OCI-LY7 (cell line): Measurements from ENCODE around the gene RFC1. TPM values are rescaled to one million over a fixed set of nuclear protein-coding genes. Genes with fewer than 3 reads are reported as not detected.

Experiments
- BruUV-seq: library from RNA; stranded (reverse); fragments of 400-500 nt; replicated peaks from 2 replicates; lab custom pipeline; 2021; lab: Mats Ljungman, UMichigan
- CTCF ChIA-PET: fragments of 300-600 bp; sonication (Branson Sonifier 250); formaldehyde crosslinking; loops from one replicate; lab custom pipeline; 2022; ENCODE audit warnings: antibody characterized with exemption; ENCODE audit not compliant: unreplicated experiment; lab: Charles Lee
- POLR2A ChIA-PET: fragments of 300-600 bp; sonication (Branson Sonifier 250); formaldehyde crosslinking; loops from one replicate; lab custom pipeline; 2022; ENCODE audit warnings: antibody characterized with exemption; lab: Charles Lee
- DNase-seq: peaks from one replicate; pipeline ENCODE4 v3.0.0-alpha.2; 2015; ENCODE audit warnings: low spot score
- H2AFZ ChIP-seq: fragments of 200-600 bp; sonication (generic), shearing (Covaris generic); 2 replicates; pipeline ENCODE4 v1.6.1; 2014; ENCODE audit warnings: mild to moderate bottlenecking, antibody characterized with exemption, low read length, moderate library complexity
- H3K27ac ChIP-seq: fragments of 200-600 bp; sonication (generic); 2 replicates; pipeline ENCODE4 v1.5.1; 2014; ENCODE audit warnings: mixed run types, low read depth, mild to moderate bottlenecking, moderate library complexity, low read length, inconsistent platforms; ENCODE audit not compliant: poor library complexity, severe bottlenecking
- H3K36me3 ChIP-seq: fragments of 200-600 bp; sonication (generic); 2 replicates; pipeline ENCODE4 v1.6.1; 2014; ENCODE audit warnings: mild to moderate bottlenecking, antibody characterized with exemption, low read length, moderate library complexity, mixed read lengths; ENCODE audit not compliant: insufficient read depth
- H3K4me1 ChIP-seq: fragments of 200-600 bp; sonication (generic); 2 replicates; pipeline ENCODE4 v1.5.1; 2014; ENCODE audit warnings: mild to moderate bottlenecking, low read length; ENCODE audit not compliant: insufficient read depth, poor library complexity, severe bottlenecking
- H3K4me2 ChIP-seq: fragments of 200-600 bp; sonication (generic); 2 replicates; pipeline ENCODE4 v1.6.1; 2014; ENCODE audit warnings: mild to moderate bottlenecking, low read length
- H3K4me3 ChIP-seq: fragments of 200-600 bp; sonication (generic); 2 replicates; pipeline ENCODE4 v1.5.1; 2014; ENCODE audit warnings: mild to moderate bottlenecking, low read depth, low read length; ENCODE audit not compliant: poor library complexity, severe bottlenecking
- H3K79me2 ChIP-seq: fragments of 200-600 bp; sonication (generic); 2 replicates; pipeline ENCODE4 v1.6.1; 2016; ENCODE audit warnings: low read depth, mild to moderate bottlenecking, low read length, moderate library complexity, mixed read lengths; ENCODE audit not compliant: insufficient read depth
- H3K9me2 ChIP-seq: fragments of 200-600 bp; sonication (generic); 2 replicates; pipeline ENCODE4 v1.6.1; 2016; ENCODE audit warnings: mild to moderate bottlenecking, low read length, mixed read lengths; ENCODE audit not compliant: insufficient read depth
- H3K9me3 ChIP-seq: fragments of 200-600 bp; sonication (generic); 2 replicates; pipeline ENCODE4 v1.6.1; 2014; ENCODE audit warnings: mild to moderate bottlenecking, mixed run types, low read length, mixed read lengths
- H4K20me1 ChIP-seq: fragments of 200-600 bp; sonication (generic); 2 replicates; pipeline ENCODE4 v1.6.1; 2014; ENCODE audit warnings: mild to moderate bottlenecking, antibody characterized with exemption, low read length, moderate library complexity, mixed read lengths; ENCODE audit not compliant: insufficient read depth
- EZH2phosphoT487 ChIP-seq: fragments of 200-600 bp; sonication (generic); IDR thresholded peaks from 2 replicates; pipeline ENCODE4 v1.6.1; 2018; ENCODE audit warnings: low read depth, borderline replicate concordance, mild to moderate bottlenecking, mixed run types, antibody characterized with exemption, low read length, moderate library complexity, mixed read lengths
- intact Hi-C: fragments of 100-400 bp; cut with micrococcal nuclease; formaldehyde crosslinking; loops from one replicate; pipeline ENCODE4 v1.10.0; 2022; ENCODE audit not compliant: unreplicated experiment
- total RNA-seq, 2 experiments: library from RNA; depleted of rRNA in 1 of 2; stranded (reverse); fragments of >200 nt in 1 of 2; shearing (Covaris generic) in 1 of 2; gene quantifications; 2 replicates each; pipeline ENCODE4 v1.2.3, GENCODE V29; 2014 to 2022
- TF ChIP-seq, protein P1 (sequence below): fragments of 200-600 bp; sonication (generic); conservative IDR thresholded peaks from 2 replicates; pipeline ENCODE4 v1.5.1; 2014; ENCODE audit warnings: mild to moderate bottlenecking, antibody characterized with exemption, low read length, moderate library complexity, mixed read lengths

Gene RFC1
- total RNA-seq, 2 experiments from 2014 or later: 72.7 to 129 TPM

DNA sequence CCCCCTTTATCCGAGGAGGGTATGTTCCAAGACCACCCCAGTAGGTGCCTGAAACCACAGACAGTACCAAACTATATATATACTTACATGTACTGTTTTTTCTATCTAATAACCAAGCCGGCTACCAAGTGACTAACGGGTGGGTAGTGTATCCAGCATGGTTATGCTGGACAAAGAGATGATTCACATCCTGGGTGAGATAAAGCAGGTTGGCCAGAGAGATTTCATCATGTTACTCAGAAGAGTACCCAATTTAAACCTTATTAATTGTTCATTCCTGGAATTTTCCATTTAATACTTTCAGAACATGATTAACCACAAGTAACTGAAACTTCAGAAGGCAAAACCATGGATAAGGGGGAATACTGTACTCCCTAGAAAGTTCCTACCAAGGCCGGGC, 46.5 kb downstream of the RFC1 start:
- no TSS peak for BruUV-seq
- no peak overlapping the region for H2AFZ ChIP-seq
- H3K4me1 ChIP-seq: no peaks in the 10 kb centered on the region
- peaks cover 5% of the 10 kb centered on the region; the same call in 1 of the 2 replicates for H3K79me2 ChIP-seq
- TF ChIP-seq EZH2phosphoT487: no peak
- H3K4me3 ChIP-seq: no peak overlapping the region
- CTCF ChIA-PET: no interaction called here
- no peaks in the 10 kb centered on the region for H3K9me2 ChIP-seq
- no peaks in the 10 kb centered on the region for H3K9me3 ChIP-seq
- POLR2A ChIA-PET: interaction anchor here (0.6 kb wide), 1 partner anchor 38 kb away, joined by 3 read pairs; no protein-coding TSS in a partner anchor
- no peak overlapping the region for H3K27ac ChIP-seq
- H3K36me3 ChIP-seq: peaks cover 98% of the 10 kb centered on the region
- DNase-seq: no peak
- intact Hi-C loops: no loop called here
- no peak overlapping the region for H3K4me2 ChIP-seq
- no peaks in the 10 kb centered on the region for H4K20me1 ChIP-seq

DNA sequence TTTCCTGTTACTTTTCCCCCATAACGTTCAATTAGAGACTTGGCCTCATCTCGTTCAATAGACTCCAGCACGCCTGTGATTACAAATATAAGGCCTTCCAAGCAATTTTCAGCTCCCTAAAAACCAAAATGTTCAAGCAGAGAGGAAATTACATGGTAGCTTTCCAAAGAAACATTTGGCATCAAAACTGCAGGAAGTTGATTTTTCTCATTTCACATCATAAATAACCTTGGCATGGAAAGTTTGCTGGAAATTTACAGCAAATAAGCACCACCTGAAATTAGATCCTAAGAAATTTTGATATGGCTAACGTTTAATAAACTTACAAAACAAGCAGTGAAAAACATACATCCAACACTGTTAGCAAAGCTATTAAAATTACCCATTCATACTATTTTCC, 53.3 kb downstream of the RFC1 start:
- BruUV-seq: no TSS peak
- no peaks in the 10 kb centered on the region for H3K4me1 ChIP-seq
- H3K36me3 ChIP-seq: peaks cover 99% of the 10 kb centered on the region
- H4K20me1 ChIP-seq: no peaks in the 10 kb centered on the region
- no peak overlapping the region for H3K4me2 ChIP-seq
- H3K9me2 ChIP-seq: no peaks in the 10 kb centered on the region
- H3K9me3 ChIP-seq: no peaks in the 10 kb centered on the region
- H3K4me3 ChIP-seq: no peak overlapping the region
- CTCF ChIA-PET: no interaction called here
- DNase-seq: no peak
- no peaks in the 10 kb centered on the region for H3K79me2 ChIP-seq
- POLR2A ChIA-PET: interaction anchor here (0.6 to 2.9 kb wide), 2 partner anchors 10 to 711 kb away, joined by 3 to 14 read pairs; no protein-coding TSS in a partner anchor
- TF ChIP-seq, protein P1, sequence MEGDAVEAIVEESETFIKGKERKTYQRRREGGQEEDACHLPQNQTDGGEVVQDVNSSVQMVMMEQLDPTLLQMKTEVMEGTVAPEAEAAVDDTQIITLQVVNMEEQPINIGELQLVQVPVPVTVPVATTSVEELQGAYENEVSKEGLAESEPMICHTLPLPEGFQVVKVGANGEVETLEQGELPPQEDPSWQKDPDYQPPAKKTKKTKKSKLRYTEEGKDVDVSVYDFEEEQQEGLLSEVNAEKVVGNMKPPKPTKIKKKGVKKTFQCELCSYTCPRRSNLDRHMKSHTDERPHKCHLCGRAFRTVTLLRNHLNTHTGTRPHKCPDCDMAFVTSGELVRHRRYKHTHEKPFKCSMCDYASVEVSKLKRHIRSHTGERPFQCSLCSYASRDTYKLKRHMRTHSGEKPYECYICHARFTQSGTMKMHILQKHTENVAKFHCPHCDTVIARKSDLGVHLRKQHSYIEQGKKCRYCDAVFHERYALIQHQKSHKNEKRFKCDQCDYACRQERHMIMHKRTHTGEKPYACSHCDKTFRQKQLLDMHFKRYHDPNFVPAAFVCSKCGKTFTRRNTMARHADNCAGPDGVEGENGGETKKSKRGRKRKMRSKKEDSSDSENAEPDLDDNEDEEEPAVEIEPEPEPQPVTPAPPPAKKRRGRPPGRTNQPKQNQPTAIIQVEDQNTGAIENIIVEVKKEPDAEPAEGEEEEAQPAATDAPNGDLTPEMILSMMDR: no peak
- TF ChIP-seq EZH2phosphoT487: no peak
- H2AFZ ChIP-seq: no peak overlapping the region
- intact Hi-C loops: no loop called here
- no peak overlapping the region for H3K27ac ChIP-seq

DNA sequence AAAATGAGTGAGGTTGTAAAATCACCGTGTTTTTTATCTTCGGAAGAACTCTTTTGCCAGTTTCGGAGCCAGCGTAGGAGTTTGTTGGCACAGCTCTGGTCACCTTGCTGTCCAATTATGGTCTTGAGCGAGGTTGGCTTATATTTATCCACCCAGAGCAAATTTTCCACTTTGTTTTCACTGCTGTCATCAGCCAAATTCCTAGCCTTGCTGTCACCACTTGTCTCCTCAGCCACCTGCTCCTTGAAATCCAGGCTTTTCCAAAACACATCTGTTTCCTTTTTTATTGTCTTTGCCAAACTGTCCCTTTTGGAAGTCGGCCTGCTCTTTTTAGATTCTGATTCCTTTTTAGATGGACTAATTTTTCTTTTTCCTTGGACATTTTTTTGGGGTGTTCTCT, 57.6 kb downstream of the RFC1 start:
- BruUV-seq: no TSS peak
- intact Hi-C loops: no loop called here
- no peaks in the 10 kb centered on the region for H3K9me2 ChIP-seq
- ChIA-PET POLR2A (interaction anchor here (0.6 kb wide), 1 partner anchor 888 kb away, joined by 3 read pairs; no protein-coding TSS in a partner anchor), CTCF (no interaction called here)
- no peak overlapping the region for H3K4me2 ChIP-seq
- TF ChIP-seq, protein P1: no peak
- no peak for TF ChIP-seq EZH2phosphoT487
- H3K79me2 ChIP-seq: no peaks in the 10 kb centered on the region
- no peak overlapping the region for H3K4me3 ChIP-seq
- DNase-seq: no peak
- H3K36me3 ChIP-seq: peaks cover 98% of the 10 kb centered on the region
- H3K4me1 ChIP-seq: no peaks in the 10 kb centered on the region
- no peak overlapping the region for H3K27ac ChIP-seq
- H2AFZ ChIP-seq: no peak overlapping the region
- H3K9me3 ChIP-seq: no peaks in the 10 kb centered on the region
- H4K20me1 ChIP-seq: no peaks in the 10 kb centered on the region
